22Rv1 (cell line): ENCODE results near the gene ANKRD61.
"Not testable (repeated sequence)": the region's sequence is repeated elsewhere in the genome, so short reads cannot be mapped to it uniquely, and the experiment has no call there.

Experiments used
- CTCF ChIP-seq: fragments of 450-650 bp; IDR thresholded peaks from 2 replicates; pipeline ENCODE4 v1.5.1; 2017; ENCODE audit warnings: mild to moderate bottlenecking
- ZFX ChIP-seq: fragments of 450-650 bp; IDR thresholded peaks from 2 replicates; pipeline ENCODE4 v1.6.1; 2017; ENCODE audit warnings: antibody characterized with exemption, borderline replicate concordance

- TF ChIP-seq CTCF, ZFX: not testable (repeated sequence)
Measured at GRCh38 chr7:6083047-6083446, 51.9 kb downstream of the ANKRD61 start.
